Activated T-cell treated with anti-CD3 and anti-CD28 coated beads, Interleukin-2, amount 50 U/mL, for 4 hours (primary cell): Measurements from ENCODE around the gene WARS2. TPM values are rescaled to one million over a fixed set of nuclear protein-coding genes. Genes with fewer than 3 reads are reported as not detected.
"Not testable (repeated sequence)": the region's sequence is repeated elsewhere in the genome, so short reads cannot be mapped to it uniquely, and the experiment has no call there.

Experiments
- ATAC-seq, 2 donors: fragments of 200-7000 bp; cut with Tn5 transposase; one replicate each; pipeline ENCODE4 v1.10.0; 2021
- DNase-seq: peaks from one replicate; pipeline ENCODE4 v3.0.0-alpha.2; 2020
- H3K27me3 Mint-ChIP-seq: one replicate; pipeline ENCODE4 v1.8.0; 2021; ENCODE audit warnings: low read depth, mixed read lengths
- H3K36me3 Mint-ChIP-seq: one replicate; pipeline ENCODE4 v1.8.0; 2022; ENCODE audit warnings: mixed read lengths; ENCODE audit not compliant: insufficient read depth
- H3K4me1 Mint-ChIP-seq: one replicate; pipeline ENCODE4 v1.8.0; 2021; ENCODE audit warnings: low read depth, mixed read lengths
- H3K4me3 Mint-ChIP-seq: one replicate; pipeline ENCODE4 v1.8.0; 2021; ENCODE audit warnings: mild to moderate bottlenecking, moderate library complexity, mixed read lengths
- H3K9me3 Mint-ChIP-seq: one replicate; pipeline ENCODE4 v1.8.0; 2021; ENCODE audit warnings: mixed read lengths
- total RNA-seq, 3 donors: library from RNA; stranded (reverse); gene quantifications; one replicate each; pipeline ENCODE4 v1.2.1, GENCODE V29; 2021

The WARS2 gene
- total RNA-seq = 10 to 100 TPM; 24.6 to 27.4 (median 24.8) TPM

DNA sequence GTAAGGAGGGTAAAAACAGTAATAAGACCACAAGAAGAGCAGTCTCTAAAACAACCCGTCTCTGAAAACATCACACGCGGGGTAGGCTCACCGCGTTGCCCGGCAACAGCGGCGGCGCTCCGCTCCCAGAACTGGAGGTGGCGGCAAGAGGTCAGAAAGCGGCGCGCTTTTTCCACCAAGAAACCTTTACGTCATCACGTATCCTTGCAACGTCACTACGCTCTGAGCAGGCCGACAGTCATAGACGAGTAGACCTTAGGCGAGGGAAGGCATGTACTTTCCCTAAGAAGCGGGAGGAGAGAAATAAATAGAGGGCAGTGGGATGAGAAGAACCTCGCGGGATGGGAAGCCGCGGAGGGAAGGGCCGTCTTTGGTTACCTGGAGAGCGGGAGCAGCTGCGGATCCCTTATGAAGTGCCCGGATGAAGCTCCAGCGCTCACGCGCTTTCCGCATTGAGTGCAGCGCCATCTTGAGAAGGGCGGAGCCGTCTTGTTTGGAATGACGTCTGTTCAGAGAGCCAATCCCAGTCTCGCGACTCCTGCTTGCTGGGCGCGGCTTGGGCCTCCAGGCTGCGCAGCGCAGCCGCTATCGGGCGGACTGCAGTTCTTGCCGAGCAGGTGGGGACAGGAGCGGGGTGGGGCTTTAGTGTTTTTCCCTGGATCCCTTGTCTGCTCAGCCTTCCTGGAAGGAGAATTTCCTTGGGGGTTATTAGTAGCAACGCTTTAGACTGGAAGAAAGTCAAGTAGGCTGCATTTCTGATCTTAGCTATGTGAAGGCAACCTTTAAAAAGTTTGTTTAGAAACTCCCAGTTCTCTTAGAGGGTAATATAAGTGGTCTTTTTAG, at the start of gene WARS2:
TSS of gene WARS2 (minus strand) at position 477 of the 843 bp plus-strand sequence. CDS start at position 468, 9 bp downstream.
- peaks cover 24% of the 10 kb centered on the region for H3K36me3 Mint-ChIP-seq
- no peaks in the 10 kb centered on the region for H3K27me3 Mint-ChIP-seq
- H3K9me3 Mint-ChIP-seq = no peaks in the 10 kb centered on the region
- DNase-seq (peak; percentile 89), ATAC-seq (peak; percentile 95 to 98)
- H3K4me1 Mint-ChIP-seq = peaks cover 29% of the 10 kb centered on the region
- no peak within 1 kb of the TSS for H3K4me3 Mint-ChIP-seq

DNA sequence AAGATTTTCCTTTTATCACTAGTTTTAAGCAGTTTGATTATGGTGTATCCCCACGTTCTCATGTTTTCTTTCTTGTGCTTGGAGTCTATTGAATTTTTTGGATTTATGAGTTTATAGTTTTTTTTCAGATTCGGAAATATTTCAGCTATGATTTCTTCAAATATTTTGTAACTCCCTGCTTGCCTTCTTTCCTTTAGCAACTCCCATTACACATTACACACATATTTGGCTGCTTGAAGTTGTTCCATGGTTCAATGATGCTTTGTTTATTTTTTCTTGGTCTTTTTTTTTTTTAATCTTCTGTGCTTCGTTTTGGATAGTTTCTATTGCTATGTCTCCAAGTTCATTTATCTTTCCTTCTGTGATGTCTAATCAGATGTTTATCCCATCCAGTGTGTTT, 48.5 kb upstream of the WARS2 start:
- no peak for DNase-seq
- no peak overlapping the region for H3K4me3 Mint-ChIP-seq
- ATAC-seq = no peak
- peaks cover 34% of the 10 kb centered on the region for H3K36me3 Mint-ChIP-seq
- peaks cover 6% of the 10 kb centered on the region for H3K9me3 Mint-ChIP-seq
- H3K4me1 Mint-ChIP-seq = no peaks in the 10 kb centered on the region
- no peaks in the 10 kb centered on the region for H3K27me3 Mint-ChIP-seq

DNA sequence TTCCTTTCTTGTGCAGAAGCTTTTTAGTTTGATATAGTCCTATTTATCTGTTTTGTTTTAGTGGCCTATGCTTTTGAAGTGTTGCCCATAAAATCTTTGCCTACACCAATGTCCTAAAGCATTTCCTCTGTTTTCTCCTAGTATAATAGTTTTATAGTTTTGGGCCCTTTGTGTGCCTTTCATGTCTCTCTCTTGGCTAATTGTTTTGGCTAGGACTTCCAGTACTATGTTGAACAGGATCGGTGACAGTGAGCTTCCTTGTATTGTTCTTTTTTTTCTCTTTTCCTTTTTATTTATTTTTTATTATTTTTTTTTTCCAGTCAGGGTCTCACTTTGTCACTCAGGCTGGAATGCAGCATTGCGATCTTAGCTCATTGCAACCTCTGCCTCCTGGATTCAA, 47.0 kb upstream of the WARS2 start:
- Mint-ChIP-seq H3K4me3 (no peak overlapping the region), H3K4me1 (no peaks in the 10 kb centered on the region), H3K9me3 (peaks cover 6% of the 10 kb centered on the region), H3K27me3 (no peaks in the 10 kb centered on the region), H3K36me3 (peaks cover 37% of the 10 kb centered on the region)
- ATAC-seq (no peak), DNase-seq (no peak)

- Mint-ChIP-seq H3K4me3 (no peak overlapping the region), H3K4me1 (no peaks in the 10 kb centered on the region), H3K9me3 (peaks cover 6% of the 10 kb centered on the region), H3K36me3 (peaks cover 38% of the 10 kb centered on the region), H3K27me3 (no peaks in the 10 kb centered on the region)
- DNase-seq (no peak), ATAC-seq (no peak)
Observed at GRCh38 chr1:119186471-119186870, 46.0 kb upstream of the WARS2 start.

GRCh38 chr1:119184972-119185371, 44.5 kb upstream of the WARS2 start:
- no peak for DNase-seq
- H3K9me3 Mint-ChIP-seq = peaks cover 6% of the 10 kb centered on the region
- no peak overlapping the region for H3K4me3 Mint-ChIP-seq
- H3K36me3 Mint-ChIP-seq = peaks cover 39% of the 10 kb centered on the region
- no peaks in the 10 kb centered on the region for H3K27me3 Mint-ChIP-seq
- no peak for ATAC-seq
- H3K4me1 Mint-ChIP-seq = no peaks in the 10 kb centered on the region

DNA sequence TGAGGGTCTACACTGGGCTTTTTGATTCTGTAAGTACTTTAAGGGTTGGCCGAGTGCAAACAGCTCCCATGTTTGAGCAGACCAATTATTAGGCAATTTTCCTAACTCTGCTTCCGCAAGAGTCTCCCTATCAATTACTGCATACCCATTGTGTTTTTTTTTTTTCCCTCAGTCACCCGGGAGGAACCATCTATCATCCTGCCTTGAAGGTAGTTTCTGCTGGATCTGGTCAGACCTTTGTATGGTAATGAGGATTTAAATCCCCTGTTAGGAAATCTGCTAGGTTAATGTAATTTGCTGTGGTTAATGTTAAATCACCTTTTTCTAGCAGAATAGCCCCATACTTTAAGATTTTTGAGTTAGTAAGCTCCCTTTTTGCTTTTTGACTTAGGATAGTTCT, 40.8 kb upstream of the WARS2 start:
- peaks cover 18% of the 10 kb centered on the region for H3K9me3 Mint-ChIP-seq
- ATAC-seq (no peak), DNase-seq (no peak)
- H3K4me3 Mint-ChIP-seq = no peak overlapping the region
- H3K27me3 Mint-ChIP-seq = no peaks in the 10 kb centered on the region
- peaks cover 42% of the 10 kb centered on the region for H3K36me3 Mint-ChIP-seq
- no peaks in the 10 kb centered on the region for H3K4me1 Mint-ChIP-seq

- DNase-seq (no peak), ATAC-seq (no peak)
- Mint-ChIP-seq H3K4me1 (no peaks in the 10 kb centered on the region), H3K27me3 (no peaks in the 10 kb centered on the region), H3K36me3 (peaks cover 49% of the 10 kb centered on the region), H3K4me3 (no peak overlapping the region), H3K9me3 (peaks cover 20% of the 10 kb centered on the region)
Observed at GRCh38 chr1:119179051-119179450, 38.6 kb upstream of the WARS2 start.

- peaks cover 25% of the 10 kb centered on the region for H3K9me3 Mint-ChIP-seq
Observed at GRCh38 chr1:119172927-119173326, 32.5 kb upstream of the WARS2 start.

DNA sequence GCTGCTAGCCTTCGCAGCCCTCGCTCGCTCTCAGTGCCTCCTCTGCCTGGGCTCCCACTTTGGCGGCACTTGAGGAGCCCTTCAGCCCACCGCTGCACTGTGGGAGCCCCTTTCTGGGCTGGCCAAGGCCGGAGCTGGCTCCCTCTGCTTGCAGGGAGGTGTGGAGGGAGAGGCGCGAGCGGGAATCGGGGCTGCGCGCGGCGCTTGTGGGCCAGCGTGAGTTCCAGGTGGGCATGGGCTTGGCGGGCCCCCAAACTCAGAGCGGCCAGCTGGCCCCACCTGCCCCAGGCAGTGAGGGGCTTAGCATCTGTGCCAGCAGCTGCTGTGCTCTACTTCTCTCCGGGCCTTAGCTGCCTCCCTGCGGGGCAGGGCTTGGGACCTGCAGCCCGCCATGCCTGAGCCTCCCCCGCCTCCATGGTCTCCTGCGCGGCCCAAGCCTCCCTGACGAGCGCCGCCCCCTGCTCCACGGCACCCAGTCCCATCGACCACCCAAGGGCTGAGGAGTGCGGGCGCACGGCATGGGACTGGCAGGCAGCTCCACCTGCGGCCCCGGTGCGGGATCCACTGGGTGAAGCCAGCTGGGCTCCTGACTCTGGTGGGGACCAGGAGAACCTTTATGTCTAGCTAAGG, 31.0 kb upstream of the WARS2 start:
- DNase-seq, H3K4me1 Mint-ChIP-seq, H3K4me3 Mint-ChIP-seq, H3K27me3 Mint-ChIP-seq, ATAC-seq: not testable (repeated sequence)
- H3K9me3 Mint-ChIP-seq = peaks cover 13% of the 10 kb centered on the region
- peaks cover 58% of the 10 kb centered on the region for H3K36me3 Mint-ChIP-seq

More at GRCh38 chr1:119172927-119173326, 32.5 kb upstream of the WARS2 start:
- DNase-seq, H3K27me3 Mint-ChIP-seq, ATAC-seq, H3K4me1 Mint-ChIP-seq, H3K4me3 Mint-ChIP-seq: not testable (repeated sequence)
- H3K36me3 Mint-ChIP-seq = peaks cover 58% of the 10 kb centered on the region

GRCh38 chr1:119163396-119163795, 22.9 kb upstream of the WARS2 start:
- no peaks in the 10 kb centered on the region for H3K4me1 Mint-ChIP-seq
- no peak overlapping the region for H3K4me3 Mint-ChIP-seq
- ATAC-seq (no peak), DNase-seq (no peak)
- no peaks in the 10 kb centered on the region for H3K27me3 Mint-ChIP-seq
- H3K36me3 Mint-ChIP-seq = peaks cover 64% of the 10 kb centered on the region
- H3K9me3 Mint-ChIP-seq = no peaks in the 10 kb centered on the region

DNA sequence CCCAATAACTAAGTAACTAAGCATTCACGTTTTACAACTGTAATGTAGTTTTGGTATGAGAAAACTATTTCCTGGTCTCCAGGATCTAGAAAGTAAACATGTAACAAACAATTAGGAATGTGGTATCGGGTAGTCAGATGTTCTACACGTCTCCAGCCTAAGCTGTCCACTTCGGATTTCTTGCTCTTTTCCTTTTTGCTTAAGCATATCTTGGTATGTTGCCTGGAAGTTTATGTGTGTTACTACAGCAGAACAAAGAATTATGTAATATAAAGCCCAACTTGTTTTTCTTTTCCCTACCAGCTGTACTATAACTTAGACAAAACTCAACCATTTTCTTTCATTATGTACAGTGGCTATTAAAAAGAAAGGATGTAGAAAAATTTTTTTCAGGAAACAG, 20.4 kb upstream of the WARS2 start:
- Mint-ChIP-seq H3K27me3 (no peaks in the 10 kb centered on the region), H3K4me3 (no peak overlapping the region), H3K9me3 (no peaks in the 10 kb centered on the region), H3K4me1 (no peaks in the 10 kb centered on the region), H3K36me3 (peaks cover 69% of the 10 kb centered on the region)
- no peak for ATAC-seq
- DNase-seq = no peak

- ATAC-seq = no peak
- Mint-ChIP-seq H3K4me3 (no peak overlapping the region), H3K27me3 (no peaks in the 10 kb centered on the region), H3K4me1 (peaks cover 1% of the 10 kb centered on the region), H3K9me3 (no peaks in the 10 kb centered on the region), H3K36me3 (peaks cover 71% of the 10 kb centered on the region)
- DNase-seq = no peak
Observed at GRCh38 chr1:119160409-119160808, 20.0 kb upstream of the WARS2 start.

DNA sequence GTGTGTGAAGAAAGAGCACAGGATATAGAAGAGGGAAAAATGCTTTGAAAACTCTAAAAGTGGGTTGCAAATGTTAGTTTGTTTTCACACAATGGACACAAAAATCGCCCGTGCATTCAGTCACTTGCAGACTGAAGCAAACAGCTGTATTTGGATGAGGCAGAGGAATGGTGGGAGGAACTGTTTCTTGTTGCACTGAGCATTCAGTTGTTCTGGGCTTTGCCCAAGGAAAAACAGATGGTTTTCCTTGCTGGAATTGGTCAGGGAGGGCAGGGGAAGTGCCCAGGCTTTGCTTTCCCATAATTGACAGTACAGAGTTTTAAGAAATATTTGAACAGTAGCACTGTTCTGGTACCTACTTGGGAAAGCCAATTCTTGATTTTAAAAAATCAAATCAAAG, 19.5 kb upstream of the WARS2 start:
- DNase-seq (no peak), ATAC-seq (no peak)
- peaks cover 72% of the 10 kb centered on the region for H3K36me3 Mint-ChIP-seq
- H3K4me1 Mint-ChIP-seq = peaks cover 1% of the 10 kb centered on the region
- no peak overlapping the region for H3K4me3 Mint-ChIP-seq
- H3K27me3 Mint-ChIP-seq = no peaks in the 10 kb centered on the region
- no peaks in the 10 kb centered on the region for H3K9me3 Mint-ChIP-seq

DNA sequence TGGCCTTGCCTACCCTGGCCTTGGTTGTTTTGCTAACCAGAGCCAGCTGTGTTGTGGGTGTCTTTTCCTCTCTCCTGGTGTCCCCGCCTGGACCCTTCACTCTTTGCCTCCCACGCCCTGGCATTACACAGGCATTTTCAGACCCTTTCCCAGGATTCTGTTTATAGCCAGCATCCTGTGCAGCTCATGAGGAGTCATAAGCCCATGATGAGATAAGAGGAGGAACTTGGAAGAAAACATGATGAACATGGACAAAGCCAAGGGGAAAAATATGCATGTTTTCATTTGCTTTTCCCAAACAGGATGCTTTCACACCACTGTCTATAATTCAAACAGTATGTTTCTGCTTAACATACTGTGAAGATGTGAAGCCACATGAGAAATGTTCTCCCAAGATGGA, 18.7 kb upstream of the WARS2 start:
- Mint-ChIP-seq H3K4me1 (peaks cover 5% of the 10 kb centered on the region), H3K4me3 (no peak overlapping the region), H3K36me3 (peaks cover 75% of the 10 kb centered on the region), H3K9me3 (no peaks in the 10 kb centered on the region), H3K27me3 (no peaks in the 10 kb centered on the region)
- ATAC-seq (no peak), DNase-seq (no peak)

DNA sequence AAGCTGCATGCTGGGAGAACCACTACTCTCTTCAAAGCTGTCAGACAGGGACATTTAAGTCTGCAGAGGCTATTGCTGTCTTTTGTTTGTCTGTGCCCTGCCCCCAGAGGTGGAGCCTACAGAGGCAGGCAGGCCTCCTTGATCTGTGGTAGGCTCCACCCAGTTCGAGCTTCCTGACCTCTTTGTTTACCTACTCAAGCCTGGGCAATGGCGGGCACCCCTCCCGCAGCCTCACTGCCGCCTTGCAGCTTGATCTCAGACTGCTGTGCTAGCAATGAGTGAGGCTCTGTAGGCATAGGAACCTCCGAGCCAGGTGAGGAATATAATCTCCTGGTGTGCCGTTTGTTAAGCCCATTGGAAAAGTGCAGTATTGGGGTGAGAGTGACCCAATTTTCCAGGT, 16.3 kb upstream of the WARS2 start:
- H3K4me1 Mint-ChIP-seq, H3K4me3 Mint-ChIP-seq, H3K27me3 Mint-ChIP-seq, ATAC-seq, DNase-seq, H3K9me3 Mint-ChIP-seq: not testable (repeated sequence)
- H3K36me3 Mint-ChIP-seq = peaks cover 66% of the 10 kb centered on the region
